Vagina (tissue), 2 donors: ENCODE results near the gene SLC38A9. TPM values are rescaled to one million over a fixed set of nuclear protein-coding genes. Genes with fewer than 3 reads are reported as not detected.

Source experiments
- DNase-seq, 2 donors: peaks; one replicate each; pipeline ENCODE4 v3.0.0-alpha.2; 2017; ENCODE audit errors: extremely low spot score in 2 of 2
- H3K27ac ChIP-seq: fragments of 200-600 bp; sonication (generic); one replicate; pipeline ENCODE4 v1.5.1; 2019
- H3K27me3 ChIP-seq: fragments of 200-600 bp; sonication (generic); one replicate; pipeline ENCODE4 v1.5.1; 2019
- H3K36me3 ChIP-seq, 2 donors: fragments of 200-600 bp; sonication (generic); one replicate each; pipeline ENCODE4 v1.5.1; 2017 to 2019
- H3K4me1 ChIP-seq: fragments of 200-600 bp; sonication (generic); one replicate; pipeline ENCODE4 v1.5.1; 2019
- H3K4me3 ChIP-seq, 2 donors: fragments of 200-600 bp; sonication (generic); 1 replicate in 1 of 2; 2 replicates in 1 of 2; pipeline ENCODE4 v1.5.1; 2016 to 2019
- H3K9me3 ChIP-seq: fragments of 200-600 bp; sonication (generic); one replicate; pipeline ENCODE4 v1.5.1; 2019
- POLR2A ChIP-seq, 2 donors: fragments of 450-650 bp; IDR thresholded peaks; one replicate each; pipeline ENCODE4 v1.6.1; 2017; ENCODE audit warnings: antibody characterized with exemption in 2 of 2, mild to moderate bottlenecking in 2 of 2, moderate library complexity in 2 of 2
- POLR2AphosphoS5 ChIP-seq, 2 donors: sonication (generic); formaldehyde crosslinking; IDR thresholded peaks; one replicate each; pipeline ENCODE4 v1.9.0; 2017; ENCODE audit warnings: antibody characterized with exemption in 2 of 2, mild to moderate bottlenecking in 2 of 2, low read depth in 1 of 2; ENCODE audit not compliant: insufficient read depth in 1 of 2
- intact Hi-C: fragments of 100-400 bp; cut with DNase I; formaldehyde crosslinking; loops from one replicate; pipeline ENCODE4 v1.15.1; 2023
- total RNA-seq: library from RNA; depleted of rRNA; stranded (reverse); fragments of >200 nt; gene quantifications from one replicate; pipeline ENCODE4 v1.2.3, GENCODE V29; 2016
- TF ChIP-seq, protein P1 (sequence below), 3 experiments: fragments of 450-650 bp in 2 of 3; fragments of 200-600 bp in 1 of 3; sonication (generic) in 1 of 3; IDR thresholded peaks; one replicate each; pipeline ENCODE4 v1.5.1; 2017 to 2019; ENCODE audit warnings: antibody characterized with exemption in 3 of 3, mild to moderate bottlenecking in 2 of 3, moderate library complexity in 2 of 3

The SLC38A9 gene
- total RNA-seq, 1 donor from 2014 or later = 23.3 TPM

DNA sequence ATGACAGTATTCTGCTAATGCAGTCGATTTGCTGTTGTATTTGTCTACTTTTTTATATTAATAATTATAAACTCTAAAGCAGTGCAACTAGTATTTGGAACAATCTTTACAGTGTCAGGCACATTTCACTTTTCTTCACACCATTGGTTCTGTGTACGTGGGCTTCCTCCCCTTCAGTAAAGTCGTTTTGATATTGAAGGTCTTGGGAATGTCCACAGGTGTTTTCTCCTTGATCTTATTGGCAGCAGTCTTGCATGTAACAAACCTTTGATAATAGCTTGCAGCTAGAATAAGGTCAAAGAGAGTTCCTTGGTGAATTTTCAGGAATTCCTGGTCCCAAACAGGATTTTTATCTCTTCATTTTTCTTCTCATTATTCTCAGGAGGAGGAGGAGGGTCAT is 37.9 kb upstream of the SLC38A9 start:
- Histone ChIP-seq H3K4me1 (no peaks in the 10 kb centered on the region), H3K27me3 (no peaks in the 10 kb centered on the region), H3K36me3 (no peaks in the 10 kb centered on the region), H3K4me3 (no peak overlapping the region), H3K9me3 (no peaks in the 10 kb centered on the region), H3K27ac (no peak overlapping the region)
- no peak for TF ChIP-seq POLR2A (IDR thresholded peaks at IDR 0.05)
- no peak for TF ChIP-seq POLR2AphosphoS5 (IDR thresholded peaks at IDR 0.05; ENCODE audit: insufficient read depth in 1 of 2, low read depth in 1 of 2)
- TF ChIP-seq, protein P1, sequence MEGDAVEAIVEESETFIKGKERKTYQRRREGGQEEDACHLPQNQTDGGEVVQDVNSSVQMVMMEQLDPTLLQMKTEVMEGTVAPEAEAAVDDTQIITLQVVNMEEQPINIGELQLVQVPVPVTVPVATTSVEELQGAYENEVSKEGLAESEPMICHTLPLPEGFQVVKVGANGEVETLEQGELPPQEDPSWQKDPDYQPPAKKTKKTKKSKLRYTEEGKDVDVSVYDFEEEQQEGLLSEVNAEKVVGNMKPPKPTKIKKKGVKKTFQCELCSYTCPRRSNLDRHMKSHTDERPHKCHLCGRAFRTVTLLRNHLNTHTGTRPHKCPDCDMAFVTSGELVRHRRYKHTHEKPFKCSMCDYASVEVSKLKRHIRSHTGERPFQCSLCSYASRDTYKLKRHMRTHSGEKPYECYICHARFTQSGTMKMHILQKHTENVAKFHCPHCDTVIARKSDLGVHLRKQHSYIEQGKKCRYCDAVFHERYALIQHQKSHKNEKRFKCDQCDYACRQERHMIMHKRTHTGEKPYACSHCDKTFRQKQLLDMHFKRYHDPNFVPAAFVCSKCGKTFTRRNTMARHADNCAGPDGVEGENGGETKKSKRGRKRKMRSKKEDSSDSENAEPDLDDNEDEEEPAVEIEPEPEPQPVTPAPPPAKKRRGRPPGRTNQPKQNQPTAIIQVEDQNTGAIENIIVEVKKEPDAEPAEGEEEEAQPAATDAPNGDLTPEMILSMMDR (IDR thresholded peaks at IDR 0.05) = no peak
- DNase-seq = no peak
- intact Hi-C loops = no loop called here

GRCh38 chr5:55749387-55749786 is 37.3 kb upstream of the SLC38A9 start:
- Histone ChIP-seq H3K36me3 (no peaks in the 10 kb centered on the region), H3K4me1 (no peaks in the 10 kb centered on the region), H3K27me3 (no peaks in the 10 kb centered on the region), H3K27ac (no peak overlapping the region), H3K4me3 (no peak overlapping the region), H3K9me3 (no peaks in the 10 kb centered on the region)
- no peak for DNase-seq
- TF ChIP-seq, protein P1 (IDR thresholded peaks at IDR 0.05) = no peak
- TF ChIP-seq POLR2A (IDR thresholded peaks at IDR 0.05) = no peak
- intact Hi-C loops = no loop called here

DNA sequence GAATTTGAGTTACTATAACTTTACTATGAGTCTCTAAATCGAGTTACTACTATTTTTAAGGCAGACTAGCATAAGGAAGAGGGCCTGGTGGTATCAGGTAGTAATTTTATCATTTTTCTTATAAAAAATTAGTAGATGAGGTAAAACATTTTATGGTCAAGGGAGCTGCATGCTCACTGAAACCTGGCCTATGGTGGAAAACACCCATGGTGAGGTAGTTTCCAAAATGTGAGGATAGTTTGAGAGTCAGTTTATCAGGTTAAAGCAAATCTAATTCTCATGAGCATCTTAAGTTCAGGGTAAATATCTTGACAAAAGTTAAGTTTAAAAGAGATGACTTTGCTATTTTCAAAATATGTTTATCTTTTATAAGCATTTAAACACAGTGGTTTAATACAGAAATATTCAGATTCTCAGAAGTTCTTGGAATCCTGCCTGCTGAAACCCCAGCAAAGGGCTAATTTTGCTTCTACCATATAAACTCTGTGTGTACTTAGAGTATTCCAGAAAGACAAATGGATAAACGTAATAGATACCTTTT is 35.7 kb upstream of the SLC38A9 start:
- H3K27me3 ChIP-seq = no peaks in the 10 kb centered on the region
- no peaks in the 10 kb centered on the region for H3K36me3 ChIP-seq
- H3K4me3 ChIP-seq = no peak overlapping the region
- DNase-seq = no peak
- intact Hi-C loops = no loop called here
- H3K9me3 ChIP-seq = no peaks in the 10 kb centered on the region
- TF ChIP-seq POLR2AphosphoS5 (IDR thresholded peaks at IDR 0.05; ENCODE audit: insufficient read depth in 1 of 2, low read depth in 1 of 2) = no peak
- no peak for TF ChIP-seq POLR2A (IDR thresholded peaks at IDR 0.05)
- TF ChIP-seq, protein P1 (IDR thresholded peaks at IDR 0.05) = no peak
- no peak overlapping the region for H3K27ac ChIP-seq
- no peaks in the 10 kb centered on the region for H3K4me1 ChIP-seq

DNA sequence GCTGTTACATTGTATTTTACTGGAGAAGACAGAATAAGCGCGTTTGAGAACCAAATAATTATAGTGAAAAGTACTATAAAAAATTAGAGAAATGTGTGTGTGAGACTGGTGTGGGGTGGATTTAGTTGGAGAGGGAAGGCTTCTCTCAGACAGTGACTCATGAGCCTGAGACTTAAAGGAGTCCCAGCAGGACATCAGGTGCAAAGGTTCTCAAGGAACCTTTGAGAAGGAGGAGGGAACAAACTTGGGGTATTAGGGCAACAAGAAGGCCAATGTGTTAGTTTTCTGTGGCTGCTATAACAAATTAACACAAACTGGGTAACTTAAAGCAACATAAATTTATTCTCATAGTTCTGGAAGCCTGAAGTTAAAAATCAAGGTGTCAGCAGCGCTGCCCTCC is 30.7 kb upstream of the SLC38A9 start:
- intact Hi-C loops = no loop called here
- Histone ChIP-seq H3K27me3 (no peaks in the 10 kb centered on the region), H3K9me3 (no peaks in the 10 kb centered on the region), H3K4me3 (no peak overlapping the region), H3K4me1 (no peaks in the 10 kb centered on the region), H3K36me3 (no peaks in the 10 kb centered on the region), H3K27ac (no peak overlapping the region)
- TF ChIP-seq, protein P1 (IDR thresholded peaks at IDR 0.05) = no peak
- TF ChIP-seq POLR2A (IDR thresholded peaks at IDR 0.05) (no peak), POLR2AphosphoS5 (IDR thresholded peaks at IDR 0.05; ENCODE audit: insufficient read depth in 1 of 2, low read depth in 1 of 2) (no peak)
- no peak for DNase-seq

DNA sequence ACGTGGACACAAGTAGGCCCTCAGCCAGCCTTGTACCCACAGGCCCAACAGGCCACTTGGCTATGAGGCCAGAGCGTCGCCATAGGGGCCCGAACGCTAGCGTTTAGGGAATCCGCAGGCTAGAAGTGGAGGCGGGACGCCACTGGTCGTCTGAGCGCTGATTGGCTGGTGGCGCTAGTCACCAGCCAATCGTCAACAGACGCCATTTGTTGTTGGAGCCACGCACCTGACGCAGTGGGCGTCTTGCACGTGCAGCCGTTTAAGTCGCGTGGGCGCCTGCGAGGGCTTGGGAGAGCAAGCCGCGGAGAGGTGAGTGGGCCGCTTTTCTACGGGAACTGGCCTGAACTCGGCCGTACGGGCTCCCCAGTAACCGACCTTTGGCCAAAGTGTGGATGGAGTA is 25.7 kb upstream of the SLC38A9 start, which contains the start of gene DDX4:
Gene DDX4 (plus strand): TSS at position 269 of the 400 bp plus-strand sequence. CDS start 903 bp downstream, outside the sequence.
- no peaks in the 10 kb centered on the region for H3K27me3 ChIP-seq
- intact Hi-C loops = no loop called here
- H3K4me1 ChIP-seq = no peaks in the 10 kb centered on the region
- H3K9me3 ChIP-seq = no peaks in the 10 kb centered on the region
- H3K27ac ChIP-seq = no peak within 1 kb of the TSS
- no peak for DNase-seq
- TF ChIP-seq POLR2A (IDR thresholded peaks at IDR 0.05) (no peak), POLR2AphosphoS5 (IDR thresholded peaks at IDR 0.05; ENCODE audit: insufficient read depth in 1 of 2, low read depth in 1 of 2) (no peak)
- TF ChIP-seq, protein P1 (IDR thresholded peaks at IDR 0.05) = no peak
- no peaks in the 10 kb centered on the region for H3K36me3 ChIP-seq
- H3K4me3 ChIP-seq = no peak within 1 kb of the TSS
